H1 (cell line): ENCODE results near the gene SLC12A4. TPM values are rescaled to one million over a fixed set of nuclear protein-coding genes. Genes with fewer than 3 reads are reported as not detected.

Experiments used
- ASH2L ChIP-seq: fragments of 200-600, 300-600 bp; sonication (generic); IDR thresholded peaks from one replicate; pipeline ENCODE4 v1.7.1; 2017; ENCODE audit warnings: low read length
- CHD7 ChIP-seq: fragments of 300-600 bp; sonication (generic); IDR thresholded peaks from 2 replicates; pipeline ENCODE4 v1.7.1; 2012; ENCODE audit warnings: low read length, moderate library complexity, mild to moderate bottlenecking, inconsistent platforms; ENCODE audit not compliant: insufficient replicate concordance
- CTCF ChIP-seq, 3 experiments: IDR thresholded peaks; 1 replicate in 2 of 3; 2 replicates in 1 of 3; pipeline versions ENCODE4 v1.5.1 to v1.6.1; 2011; ENCODE audit warnings: low read length in 3 of 3, mild to moderate bottlenecking in 3 of 3, inconsistent platforms in 2 of 3, low read depth in 1 of 3, moderate library complexity in 1 of 3; ENCODE audit not compliant: insufficient read depth in 1 of 3; ENCODE audit errors: control extremely low read depth in 1 of 3
- E2F6 ChIP-seq: IDR thresholded peaks from 2 replicates; pipeline ENCODE4 v1.6.1; 2012; ENCODE audit warnings: inconsistent platforms
- EZH2 ChIP-seq: fragments of 200-600 bp; sonication (generic); IDR thresholded peaks from 2 replicates; pipeline ENCODE4 v1.7.1; 2012; ENCODE audit warnings: low read depth, mild to moderate bottlenecking, moderate library complexity, low read length, inconsistent platforms; ENCODE audit not compliant: severe bottlenecking
- FOSL1 ChIP-seq: IDR thresholded peaks from 2 replicates; pipeline ENCODE4 v1.6.1; 2011; ENCODE audit warnings: mild to moderate bottlenecking, low read depth, low read length, moderate library complexity; ENCODE audit not compliant: insufficient read depth
- SUZ12 ChIP-seq: fragments of 200-600 bp; sonication (generic); IDR thresholded peaks from 2 replicates; pipeline ENCODE4 v1.6.1; 2012; ENCODE audit warnings: mild to moderate bottlenecking, inconsistent platforms, low read length, moderate library complexity, mixed read lengths
- polyA plus RNA-seq, 7 experiments: library from polyadenylated mRNA; depleted of rRNA in 3 of 7; stranded (reverse) in 5 of 7; unstranded in 2 of 7; fragments of >200 nt in 5 of 7; fragments of 200-250 nt in 2 of 7; gene quantifications; 1 replicate in 5 of 7; 2 replicates in 1 of 7; 4 replicates in 1 of 7; pipeline versions ENCODE4 v1.2.1 to v1.2.3, GENCODE V29; 2011 to 2013; ENCODE audit warnings: missing spikeins in 2 of 7, mixed read lengths in 2 of 7
- total RNA-seq: library from RNA; stranded (reverse); fragmentation: NEBNext Ultra II Directional; extraction: Animal tissue kit (Norgen Biotek cat#: 25700); gene quantifications from 2 replicates; pipeline ENCODE4 v1.2.1, GENCODE V29; 2021

Gene SLC12A4
- total and polyA plus RNA-seq, 2 of the 8 experiments (the other 6 are each of a cell fraction or from before 2014, with no cell fraction given): 41.3 to 49.3 TPM

- TF ChIP-seq CHD7 (no peak), ASH2L (no peak), EZH2 (no peak), CTCF (IDR thresholded peaks at IDR 0.05; ENCODE audit: control extremely low read depth in 1 of 3, insufficient read depth in 1 of 3, low read depth in 1 of 3, low read length in 3 of 3) (no peak), E2F6 (no peak), SUZ12 (no peak), FOSL1 (no peak)
Measured at GRCh38 chr16:67922221-67922620, 46.2 kb downstream of the SLC12A4 start (continued).
